ENCODE measurements around the gene PAPPA2.

- TF ChIP-seq, protein P1, sequence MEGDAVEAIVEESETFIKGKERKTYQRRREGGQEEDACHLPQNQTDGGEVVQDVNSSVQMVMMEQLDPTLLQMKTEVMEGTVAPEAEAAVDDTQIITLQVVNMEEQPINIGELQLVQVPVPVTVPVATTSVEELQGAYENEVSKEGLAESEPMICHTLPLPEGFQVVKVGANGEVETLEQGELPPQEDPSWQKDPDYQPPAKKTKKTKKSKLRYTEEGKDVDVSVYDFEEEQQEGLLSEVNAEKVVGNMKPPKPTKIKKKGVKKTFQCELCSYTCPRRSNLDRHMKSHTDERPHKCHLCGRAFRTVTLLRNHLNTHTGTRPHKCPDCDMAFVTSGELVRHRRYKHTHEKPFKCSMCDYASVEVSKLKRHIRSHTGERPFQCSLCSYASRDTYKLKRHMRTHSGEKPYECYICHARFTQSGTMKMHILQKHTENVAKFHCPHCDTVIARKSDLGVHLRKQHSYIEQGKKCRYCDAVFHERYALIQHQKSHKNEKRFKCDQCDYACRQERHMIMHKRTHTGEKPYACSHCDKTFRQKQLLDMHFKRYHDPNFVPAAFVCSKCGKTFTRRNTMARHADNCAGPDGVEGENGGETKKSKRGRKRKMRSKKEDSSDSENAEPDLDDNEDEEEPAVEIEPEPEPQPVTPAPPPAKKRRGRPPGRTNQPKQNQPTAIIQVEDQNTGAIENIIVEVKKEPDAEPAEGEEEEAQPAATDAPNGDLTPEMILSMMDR (IDR thresholded peaks at IDR 0.05) = no peak
- TF ChIP-seq POLR2A (IDR thresholded peaks at IDR 0.05) = no peak
These were observed 138.4 kb downstream of the PAPPA2 start for GRCh38 chr1:176601348-176601747.

All from lower leg skin (tissue), 3 donors.